DMS114 treated with DMSO at 0.1 percent for 48 hours (cell line): ENCODE data around the gene ATP6V1A.
"Not testable (repeated sequence)": the region's sequence is repeated elsewhere in the genome, so short reads cannot be mapped to it uniquely, and the experiment has no call there.

ENCODE experiments used
- DNase-seq: peaks from one replicate; lab custom pipeline; 2025; ENCODE audit not compliant: unreplicated experiment; lab: John Stamatoyannopoulos, UW

ATP6V1A gene

DNA sequence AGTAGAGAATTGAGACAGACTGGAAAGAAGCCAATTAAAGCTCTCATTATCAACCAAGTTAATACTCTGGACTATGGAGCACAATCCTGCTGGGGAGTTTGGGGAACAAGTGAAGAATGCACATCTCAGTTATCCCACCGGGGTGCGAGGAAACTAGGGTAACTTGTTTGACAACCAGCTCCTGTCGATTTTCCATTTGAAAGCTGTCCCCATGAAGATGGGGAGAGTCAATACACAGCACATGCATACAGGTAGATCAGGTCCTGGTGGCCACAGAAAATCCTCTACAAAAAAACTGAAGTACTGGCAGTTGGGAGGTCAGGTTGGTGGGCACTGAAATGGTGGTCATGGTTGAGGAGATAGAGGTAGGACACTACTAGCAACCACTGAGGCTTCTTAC lies 66.0 kb downstream of the ATP6V1A start:
- no peak for DNase-seq

- DNase-seq: no peak
These were observed 73.0 kb downstream of the ATP6V1A start for GRCh38 chr3:113819866-113820265.

GRCh38 chr3:113825090-113825489 lies 78.3 kb downstream of the ATP6V1A start:
- DNase-seq: peak; percentile 5

- DNase-seq: no peak
These were observed 81.8 kb downstream of the ATP6V1A start for GRCh38 chr3:113828600-113828999.

DNA sequence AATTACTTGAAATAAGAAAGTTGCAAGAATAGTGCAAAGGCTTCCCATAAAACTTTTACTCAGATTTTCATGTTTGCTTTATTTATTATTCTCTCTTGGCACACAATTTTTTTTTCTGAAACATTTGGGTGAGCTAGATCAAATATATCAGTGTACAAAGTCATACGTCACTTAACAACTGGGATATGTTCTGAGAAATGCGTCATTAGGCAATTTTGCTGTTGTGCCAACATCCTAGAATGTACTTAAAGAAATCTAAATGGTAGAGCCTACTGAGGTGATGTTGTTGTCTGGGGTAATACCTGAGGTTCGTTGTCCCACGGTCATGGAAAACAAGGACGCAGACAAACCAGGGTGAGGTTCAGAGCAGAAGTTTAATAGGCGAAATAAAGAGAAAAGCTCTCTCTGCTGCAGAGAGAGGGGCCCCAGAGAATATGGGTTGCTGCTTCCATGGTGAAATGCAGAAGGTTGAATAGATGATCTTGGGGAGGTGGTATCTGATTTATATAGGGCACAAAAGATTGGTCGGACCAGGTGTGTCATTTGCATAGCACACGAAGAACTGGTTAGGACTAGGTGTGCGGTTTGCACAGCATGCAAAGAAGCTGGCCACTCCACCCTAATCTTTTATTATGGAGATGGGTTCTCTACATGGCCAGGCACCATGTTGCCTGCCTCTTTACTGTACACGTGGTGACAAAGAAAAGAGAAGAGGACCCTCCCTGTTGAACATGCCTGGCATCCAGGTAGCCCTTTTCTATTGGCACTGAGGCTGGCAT lies 82.9 kb downstream of the ATP6V1A start:
- DNase-seq: no peak

DNA sequence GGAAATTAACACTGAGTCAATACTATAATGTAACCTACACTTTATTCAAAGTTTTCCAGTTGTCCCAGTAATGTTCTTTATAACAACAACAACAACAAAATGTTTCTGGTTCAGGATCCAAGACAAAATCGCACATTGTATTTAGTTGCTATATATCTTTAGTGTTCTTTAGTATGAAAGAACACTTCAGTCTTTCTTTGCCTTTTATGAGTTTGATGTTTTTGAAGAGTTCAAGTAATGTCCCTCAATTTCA lies 84.2 kb downstream of the ATP6V1A start:
- no peak for DNase-seq

- no peak for DNase-seq
These were observed 85.8 kb downstream of the ATP6V1A start for GRCh38 chr3:113832477-113833164.

DNA sequence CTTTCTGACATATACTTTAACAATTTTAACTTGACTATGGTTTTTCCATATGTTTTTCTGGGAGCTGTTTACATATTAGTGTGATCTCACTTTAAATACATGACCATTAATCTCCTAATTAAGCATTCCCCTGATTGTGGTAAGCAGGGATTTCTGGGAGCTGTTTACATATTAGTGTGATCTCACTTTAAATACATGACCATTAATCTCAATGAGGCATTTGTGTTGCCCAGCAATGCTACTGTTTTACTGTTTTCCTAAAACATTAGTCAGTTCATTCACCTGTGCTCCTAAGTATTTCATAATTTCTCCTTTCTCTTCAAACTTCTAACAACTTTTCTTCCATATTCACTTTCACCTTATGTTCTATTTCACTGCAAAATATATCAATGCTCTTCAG lies 88.1 kb downstream of the ATP6V1A start:
- DNase-seq: no peak

DNA sequence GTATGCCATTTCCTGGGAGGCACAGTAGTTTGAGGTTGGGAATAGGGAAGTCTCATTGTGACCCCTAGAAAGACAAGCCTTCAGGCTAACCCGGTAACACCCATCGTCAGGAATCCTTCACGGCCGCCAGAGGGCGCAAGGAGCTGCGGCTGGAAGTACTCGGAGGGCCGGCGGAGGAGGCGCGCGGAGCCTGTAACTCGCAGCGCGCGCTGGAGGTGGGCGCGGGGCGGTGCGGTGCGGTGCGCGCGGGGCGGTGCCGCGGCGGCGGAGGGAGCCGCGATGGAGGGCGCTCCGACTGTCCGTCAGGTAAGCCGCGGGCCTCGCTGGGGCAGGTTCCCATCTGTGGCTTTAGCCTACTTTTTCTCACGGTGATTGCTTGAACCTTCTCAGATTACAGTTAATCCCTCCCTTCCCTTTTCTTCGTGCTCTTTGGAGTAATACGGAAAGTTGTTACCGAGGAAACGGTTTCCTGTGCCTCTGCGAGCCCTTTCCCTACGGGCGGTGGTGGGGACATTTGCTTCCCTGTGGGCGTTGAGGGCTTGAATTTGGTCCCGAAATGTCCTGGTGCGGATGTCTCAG lies 91.9 kb downstream of the ATP6V1A start, which contains the start of gene GRAMD1C:
GRAMD1C (plus strand) TSS at position 158 of the 579 bp plus-strand sequence; CDS start at position 280, 122 bp downstream.
- peak; percentile 85 for DNase-seq

- DNase-seq: no peak
These were observed 92.7 kb downstream of the ATP6V1A start for GRCh38 chr3:113839551-113839950.

DNA sequence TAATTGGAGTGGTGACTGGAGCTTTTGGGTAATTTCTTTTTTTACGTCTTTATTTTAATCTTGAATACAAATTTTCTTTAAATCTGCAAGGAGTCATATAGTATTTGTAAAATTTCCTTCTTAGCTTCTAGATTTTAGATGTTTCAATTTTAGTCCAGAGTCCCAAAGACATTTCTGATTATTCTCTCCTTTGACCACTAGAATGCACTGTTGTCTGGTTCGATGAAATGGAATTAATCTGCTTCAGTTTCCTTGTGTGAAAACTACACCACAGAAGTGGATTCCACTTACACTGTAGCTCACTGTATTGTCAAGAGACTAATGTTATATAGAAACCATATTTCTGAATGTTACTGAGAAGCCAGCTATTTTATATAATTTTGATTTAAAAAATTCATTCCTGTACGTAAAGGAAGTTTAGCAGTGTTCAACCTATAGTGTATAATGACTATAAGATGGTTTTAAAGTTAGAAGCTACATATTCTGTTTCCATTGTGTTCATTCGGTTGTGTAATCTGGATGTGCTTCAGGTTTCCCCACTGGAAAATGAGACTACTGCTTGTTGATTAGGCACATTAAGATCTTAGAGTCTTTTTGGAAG lies 97.9 kb downstream of the ATP6V1A start:
- peak; percentile 25 for DNase-seq

- no peak for DNase-seq
These were observed 100.4 kb downstream of the ATP6V1A start for GRCh38 chr3:113847247-113847646.

DNA sequence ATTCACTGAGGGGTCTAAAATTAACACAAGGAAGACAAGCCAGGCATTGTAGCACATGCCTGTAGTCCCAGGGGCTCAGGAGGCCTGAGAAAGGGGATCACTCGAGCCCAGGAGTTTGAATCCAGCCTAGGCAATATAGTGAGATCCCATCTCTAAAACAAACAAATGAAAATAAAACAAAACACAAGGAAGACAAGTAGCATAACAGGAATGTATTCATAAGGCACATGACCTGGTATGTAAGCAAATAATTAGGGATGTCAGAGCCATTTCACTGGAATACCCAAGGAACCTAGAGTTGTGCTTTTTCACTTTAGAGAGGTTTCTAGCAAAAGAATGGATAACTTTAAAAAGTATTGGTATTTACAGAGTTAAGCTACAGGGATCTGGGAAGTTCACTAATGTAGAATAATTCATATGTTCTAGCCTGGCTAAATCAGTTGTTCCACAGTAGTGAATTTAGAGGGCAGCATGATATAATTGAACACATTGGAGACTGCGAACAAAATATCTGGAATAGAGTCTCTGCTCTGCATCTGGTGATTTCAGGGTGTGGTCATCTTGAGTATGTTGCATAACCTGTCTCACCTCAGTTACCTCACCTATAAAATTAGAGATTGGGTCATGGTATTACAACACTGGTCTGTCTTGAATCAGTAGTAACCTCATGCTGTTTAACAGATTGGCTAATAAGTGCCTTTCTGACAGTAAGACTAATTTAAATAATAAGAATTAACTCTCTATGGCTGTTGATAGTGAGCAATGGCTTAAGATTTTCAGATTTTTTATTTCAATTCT lies 101.0 kb downstream of the ATP6V1A start:
- no peak for DNase-seq

GRCh38 chr3:113849071-113849470 lies 102.2 kb downstream of the ATP6V1A start:
- not testable (repeated sequence) for DNase-seq

- not testable (repeated sequence) for DNase-seq
These were observed 103.0 kb downstream of the ATP6V1A start for GRCh38 chr3:113849841-113850240.

DNA sequence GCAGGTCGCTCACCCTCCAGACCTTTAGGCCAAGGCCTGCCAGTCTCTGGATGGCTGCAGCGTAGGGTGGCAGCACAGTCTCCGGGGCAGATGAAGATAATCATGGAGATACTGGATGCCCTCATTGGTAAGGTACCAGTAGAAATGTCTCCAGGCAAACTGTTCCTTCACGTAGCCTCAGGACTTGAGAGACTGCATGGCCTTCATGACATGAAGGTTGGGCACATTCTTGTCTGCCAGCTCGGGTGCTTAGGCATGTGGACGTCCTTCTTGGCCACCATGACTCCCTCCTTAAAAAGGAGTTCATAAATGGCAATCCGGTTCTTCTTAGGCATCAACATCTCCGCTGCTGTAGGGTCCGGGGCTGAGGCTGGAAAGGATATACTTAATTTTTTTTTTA lies 103.6 kb downstream of the ATP6V1A start:
- not testable (repeated sequence) for DNase-seq

DNA sequence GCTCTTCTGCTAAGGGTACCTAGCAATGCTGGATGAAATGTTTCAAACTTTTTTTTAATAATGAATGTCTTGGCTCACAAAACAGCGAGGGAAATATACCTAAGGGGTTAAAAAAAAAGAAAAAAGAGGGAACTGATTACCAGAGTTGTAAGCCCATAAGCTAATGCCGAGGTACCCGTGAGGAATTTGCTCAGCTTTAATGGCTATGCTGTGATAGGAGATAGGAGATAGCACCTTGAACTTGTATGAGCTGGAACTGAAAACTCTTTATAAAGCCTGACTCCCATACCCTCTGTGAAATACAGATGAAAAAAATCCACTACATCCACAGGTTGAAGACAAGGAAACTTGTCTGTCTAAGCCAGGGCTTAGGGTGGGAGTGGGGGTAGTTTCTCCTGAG lies 105.7 kb downstream of the ATP6V1A start:
- DNase-seq: no peak
